Activated naive CD4-positive, alpha-beta T cell treated with anti-CD3 and anti-CD28 coated beads, Interleukin-2, amount 10 ng/mL, durations not matched to agents 5 hours and 36 hours (primary cell): ENCODE results near the gene C2orf42. TPM values are rescaled to one million over a fixed set of nuclear protein-coding genes. Genes with fewer than 3 reads are reported as not detected.

Experiments
- total RNA-seq, 2 experiments: library from RNA; stranded (reverse); gene quantifications; one replicate each; pipeline ENCODE4 v1.2.3, GENCODE V29; 2021

The C2orf42 gene
- 10 to 100 TPM; 24.8 to 29.7 TPM for total RNA-seq

GRCh38 chr2:70190418-70191243 is at the start of gene C2orf42:
Gene C2orf42 (minus strand): TSS chr2:70191019. CDS start chr2:70181985, 9,034 bp downstream.

Other genes with a start within 250 kb of the C2orf42 start
- 1 to 10 TPM; 1.2 to 1.3 TPM for gene ASPRV1, start 229.4 kb downstream of the C2orf42 start, total RNA-seq
- gene PCBP1, start 103.5 kb downstream of the C2orf42 start, total RNA-seq, result 100 to 1,000 TPM; 522 to 525 TPM
- 100 to 1,000 TPM; 139 to 147 TPM for gene TIA1, start 57.6 kb upstream of the C2orf42 start, total RNA-seq
- gene PCYOX1, start 67.1 kb upstream of the C2orf42 start, total RNA-seq, result 10 to 100 TPM; 17.3 to 20.7 TPM
- 100 to 1,000 TPM; 257 to 262 TPM for gene SNRPG, start 102.7 kb upstream of the C2orf42 start, total RNA-seq
- 10 to 100 TPM; 33.5 to 36.9 TPM for gene FAM136A, start 111.0 kb upstream of the C2orf42 start, total RNA-seq